Karpas-422 (cell line): ENCODE data around the gene SGIP1. TPM values are rescaled to one million over a fixed set of nuclear protein-coding genes. Genes with fewer than 3 reads are reported as not detected.

Experiments
- DNase-seq: peaks from one replicate; pipeline ENCODE4 v3.0.0-alpha.2; 2015
- H2AFZ ChIP-seq: fragments of 200-600 bp; sonication (generic); 2 replicates; pipeline ENCODE4 v1.6.1; 2014; ENCODE audit warnings: antibody characterized with exemption, low read length, mixed read lengths
- H3K27ac ChIP-seq: fragments of 200-600 bp; sonication (generic); 2 replicates; pipeline ENCODE4 v1.5.1; 2014; ENCODE audit warnings: mild to moderate bottlenecking, low read length, moderate library complexity
- H3K27me3 ChIP-seq: fragments of 200-600 bp; sonication (generic); 2 replicates; pipeline ENCODE4 v1.6.1; 2014; ENCODE audit warnings: low read length, mixed read lengths
- H3K36me3 ChIP-seq: fragments of 200-600 bp; sonication (generic); 2 replicates; pipeline ENCODE4 v1.6.1; 2014; ENCODE audit warnings: low read length, mixed read lengths; ENCODE audit not compliant: insufficient read depth
- H3K4me1 ChIP-seq: fragments of 200-600 bp; sonication (generic); 2 replicates; pipeline ENCODE4 v1.6.1; 2014; ENCODE audit warnings: mild to moderate bottlenecking, low read length, mixed read lengths
- H3K4me2 ChIP-seq: fragments of 200-600 bp; sonication (generic); 2 replicates; pipeline ENCODE4 v1.6.1; 2014; ENCODE audit warnings: low read length, low read depth, mild to moderate bottlenecking; ENCODE audit not compliant: poor library complexity, severe bottlenecking
- H3K4me3 ChIP-seq: fragments of 200-600 bp; sonication (generic); 2 replicates; pipeline ENCODE4 v1.5.1; 2014; ENCODE audit warnings: mild to moderate bottlenecking, antibody characterized with exemption, low read length, mixed read lengths
- H3K79me2 ChIP-seq: fragments of 200-600 bp; sonication (generic); 2 replicates; pipeline ENCODE4 v1.6.1; 2014; ENCODE audit warnings: mild to moderate bottlenecking, low read length, mixed read lengths
- H3K9ac ChIP-seq: fragments of 200-600 bp; sonication (generic); 2 replicates; pipeline ENCODE4 v1.6.0; 2014; ENCODE audit warnings: low read length
- H3K9me2 ChIP-seq: fragments of 200-600 bp; sonication (generic), shearing (Covaris generic); replicated peaks from 2 replicates; pipeline ENCODE4 v1.6.0; 2014; ENCODE audit warnings: mild to moderate bottlenecking, low read length, moderate library complexity; ENCODE audit not compliant: insufficient read depth
- H3K9me3 ChIP-seq: fragments of 300-700, 200-600 bp; sonication (generic); 2 replicates; pipeline ENCODE4 v1.6.1; 2014; ENCODE audit warnings: low read length, mixed read lengths
- H4K20me1 ChIP-seq: fragments of 200-600 bp; sonication (generic); 2 replicates; pipeline ENCODE4 v1.6.1; 2014; ENCODE audit warnings: mild to moderate bottlenecking, antibody characterized with exemption, low read length, low read depth; ENCODE audit not compliant: insufficient read depth
- total RNA-seq: library from RNA; depleted of rRNA; stranded (reverse); fragments of >200 nt; shearing (Covaris generic); gene quantifications from 2 replicates; pipeline ENCODE4 v1.2.3, GENCODE V29; 2014; ENCODE audit warnings: low replicate concordance

SGIP1 gene
- total RNA-seq, 1 experiment from 2014 or later: not detected

DNA sequence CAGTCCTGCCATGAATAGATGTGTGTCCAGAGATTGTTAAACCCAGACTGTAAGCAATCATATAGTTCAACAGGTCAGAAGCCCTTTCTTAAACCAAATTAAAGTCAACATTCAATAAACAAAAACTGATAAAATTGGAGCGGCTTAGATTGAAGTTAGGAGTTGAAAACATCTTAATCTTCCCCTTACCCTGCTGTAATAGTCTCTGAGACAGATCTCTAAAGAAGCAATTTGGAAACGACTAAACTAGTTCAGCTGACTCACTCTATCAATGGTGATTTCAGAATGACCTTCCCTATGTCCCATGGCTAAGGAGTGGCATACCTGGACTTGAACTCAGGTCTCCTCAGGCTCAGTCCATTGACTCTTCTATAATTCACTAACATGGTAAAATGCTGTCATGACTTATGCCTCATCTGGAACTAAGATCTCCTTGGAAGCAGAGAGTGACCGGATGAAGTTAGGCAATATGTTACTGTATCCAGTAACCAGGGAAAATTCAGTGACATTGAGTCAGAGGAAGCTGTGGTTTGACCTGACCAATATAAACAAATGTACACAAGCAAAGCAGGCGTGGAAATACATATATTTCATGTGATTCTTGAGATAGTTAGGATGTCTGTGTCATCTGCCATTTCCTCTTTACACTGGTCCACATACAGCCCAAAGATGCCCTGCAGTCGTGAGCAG lies 30.1 kb downstream of the SGIP1 start:
- Histone ChIP-seq H3K27me3 (no peaks in the 10 kb centered on the region), H3K4me3 (no peak overlapping the region), H3K4me1 (no peaks in the 10 kb centered on the region), H3K9me3 (no peaks in the 10 kb centered on the region), H3K9me2 (no peaks in the 10 kb centered on the region), H3K36me3 (no peaks in the 10 kb centered on the region), H4K20me1 (no peaks in the 10 kb centered on the region), H2AFZ (no peak overlapping the region), H3K79me2 (no peaks in the 10 kb centered on the region), H3K27ac (no peak overlapping the region), H3K4me2 (no peak overlapping the region), H3K9ac (no peak overlapping the region)
- no peak for DNase-seq

DNA sequence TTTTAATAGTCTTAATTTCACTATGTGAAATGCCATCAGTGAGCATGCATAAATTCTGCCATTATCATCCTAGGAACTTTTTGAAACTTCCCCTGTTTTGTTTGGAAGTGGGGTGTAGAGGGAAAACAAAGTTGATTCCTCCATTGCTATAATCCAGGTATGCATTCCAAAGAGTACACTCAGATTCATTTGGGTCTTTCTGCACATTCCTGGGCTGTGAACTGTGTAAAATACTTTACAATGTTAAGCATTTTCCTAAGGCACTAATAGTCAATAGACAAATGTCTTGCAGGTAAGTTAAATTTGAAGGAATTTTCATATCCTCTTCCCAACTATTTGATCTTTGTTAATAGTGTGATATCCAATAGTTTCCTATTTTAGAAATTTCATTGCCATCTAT lies 36.2 kb downstream of the SGIP1 start:
- no peaks in the 10 kb centered on the region for H3K9me3 ChIP-seq
- H4K20me1 ChIP-seq: no peaks in the 10 kb centered on the region

DNA sequence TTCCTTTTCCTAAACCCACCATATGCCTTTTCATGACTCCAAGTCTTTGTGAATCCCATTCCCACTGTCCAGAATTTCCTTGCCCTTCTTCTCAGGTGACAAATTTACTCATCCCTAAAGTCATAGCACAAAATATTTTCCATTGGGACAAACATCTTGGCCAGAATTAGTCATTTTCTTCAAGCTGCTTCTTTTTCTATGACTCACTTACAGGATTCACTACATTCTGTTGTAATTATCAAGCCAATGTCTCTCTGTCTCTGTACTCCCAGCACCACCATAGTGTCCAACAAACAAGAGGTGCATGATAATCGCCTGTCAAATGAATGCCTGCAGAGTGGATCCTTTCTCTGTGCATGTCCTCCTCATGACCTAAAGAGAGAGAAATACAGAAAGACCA lies 37.8 kb downstream of the SGIP1 start:
- no peaks in the 10 kb centered on the region for H3K79me2 ChIP-seq
- H4K20me1 ChIP-seq: no peaks in the 10 kb centered on the region
- no peaks in the 10 kb centered on the region; the same call in 1 of the 2 replicates for H3K4me1 ChIP-seq
- H2AFZ ChIP-seq: no peak overlapping the region
- no peak overlapping the region for H3K4me2 ChIP-seq
- no peak overlapping the region for H3K27ac ChIP-seq
- H3K9me3 ChIP-seq: no peaks in the 10 kb centered on the region
- no peak for DNase-seq
- no peaks in the 10 kb centered on the region for H3K36me3 ChIP-seq
- no peaks in the 10 kb centered on the region for H3K9me2 ChIP-seq
- H3K27me3 ChIP-seq: no peaks in the 10 kb centered on the region; the same call in 1 of the 2 replicates
- H3K9ac ChIP-seq: no peak overlapping the region
- H3K4me3 ChIP-seq: no peak overlapping the region

More for the DNA sequence above, 36.2 kb downstream of the SGIP1 start:
- Histone ChIP-seq H3K79me2 (no peaks in the 10 kb centered on the region), H3K4me1 (no peaks in the 10 kb centered on the region; the same call in 1 of the 2 replicates), H2AFZ (no peak overlapping the region), H3K4me3 (no peak overlapping the region), H3K4me2 (no peak overlapping the region), H3K9ac (no peak overlapping the region), H3K36me3 (no peaks in the 10 kb centered on the region), H3K9me2 (no peaks in the 10 kb centered on the region), H3K27ac (no peak overlapping the region), H3K27me3 (no peaks in the 10 kb centered on the region; the same call in 1 of the 2 replicates)
- DNase-seq: no peak

DNA sequence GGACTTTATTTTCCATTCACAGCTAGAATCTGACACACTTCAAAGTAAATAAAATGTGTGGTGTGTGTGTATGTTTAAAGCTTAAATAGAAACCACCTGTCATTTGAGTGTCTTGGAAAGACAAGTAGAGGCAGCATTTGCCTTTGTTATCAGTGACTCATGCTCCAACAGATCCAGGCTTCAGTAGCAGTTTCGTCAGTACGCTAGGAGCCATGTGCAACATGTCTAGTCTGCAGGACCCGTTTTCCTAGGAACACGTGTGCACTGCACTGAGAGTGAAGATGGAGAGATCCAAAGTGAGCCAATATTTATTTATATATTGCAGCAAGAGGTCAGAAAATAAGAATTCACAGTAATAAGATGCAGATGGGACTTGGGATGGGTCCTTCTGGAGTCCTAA lies 41.8 kb downstream of the SGIP1 start:
- H3K36me3 ChIP-seq: no peaks in the 10 kb centered on the region
- no peaks in the 10 kb centered on the region for H3K9me2 ChIP-seq
- H3K27me3 ChIP-seq: no peaks in the 10 kb centered on the region
- H3K9ac ChIP-seq: no peak overlapping the region
- no peaks in the 10 kb centered on the region for H3K9me3 ChIP-seq
- no peak overlapping the region for H3K4me2 ChIP-seq
- H2AFZ ChIP-seq: no peak overlapping the region
- no peak overlapping the region for H3K27ac ChIP-seq
- no peak overlapping the region for H3K4me3 ChIP-seq
- H3K79me2 ChIP-seq: no peaks in the 10 kb centered on the region
- no peaks in the 10 kb centered on the region; the same call in 1 of the 2 replicates for H3K4me1 ChIP-seq
- no peak for DNase-seq
- no peaks in the 10 kb centered on the region for H4K20me1 ChIP-seq

DNA sequence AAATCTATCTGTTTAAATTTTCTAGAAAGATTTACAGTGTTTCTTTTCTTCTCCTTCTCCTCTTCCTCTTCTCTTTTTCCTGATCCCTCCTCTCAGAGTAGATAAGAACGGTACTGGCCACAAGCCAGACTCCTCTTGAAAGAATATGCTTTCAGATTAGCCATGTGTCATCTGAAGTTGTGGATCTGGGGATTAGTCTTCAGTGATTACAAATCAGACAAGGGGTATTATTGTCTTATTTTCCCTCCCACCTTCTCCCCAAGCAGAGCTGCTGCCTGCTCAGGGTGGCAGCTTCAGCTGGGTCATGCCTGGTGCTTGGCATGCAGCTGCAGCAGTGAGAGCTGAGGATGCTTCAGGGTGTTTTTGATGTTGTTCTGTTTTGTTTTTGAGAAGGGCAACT lies 42.7 kb downstream of the SGIP1 start:
- DNase-seq: no peak
- no peaks in the 10 kb centered on the region for H3K9me2 ChIP-seq
- no peaks in the 10 kb centered on the region for H3K9me3 ChIP-seq
- H3K27ac ChIP-seq: no peak overlapping the region
- no peaks in the 10 kb centered on the region for H3K36me3 ChIP-seq
- no peak overlapping the region for H3K9ac ChIP-seq
- H2AFZ ChIP-seq: no peak overlapping the region
- no peaks in the 10 kb centered on the region for H4K20me1 ChIP-seq
- H3K4me3 ChIP-seq: no peak overlapping the region
- no peaks in the 10 kb centered on the region for H3K27me3 ChIP-seq
- H3K79me2 ChIP-seq: no peaks in the 10 kb centered on the region
- no peak overlapping the region for H3K4me2 ChIP-seq
- H3K4me1 ChIP-seq: no peaks in the 10 kb centered on the region; the same call in 1 of the 2 replicates

DNA sequence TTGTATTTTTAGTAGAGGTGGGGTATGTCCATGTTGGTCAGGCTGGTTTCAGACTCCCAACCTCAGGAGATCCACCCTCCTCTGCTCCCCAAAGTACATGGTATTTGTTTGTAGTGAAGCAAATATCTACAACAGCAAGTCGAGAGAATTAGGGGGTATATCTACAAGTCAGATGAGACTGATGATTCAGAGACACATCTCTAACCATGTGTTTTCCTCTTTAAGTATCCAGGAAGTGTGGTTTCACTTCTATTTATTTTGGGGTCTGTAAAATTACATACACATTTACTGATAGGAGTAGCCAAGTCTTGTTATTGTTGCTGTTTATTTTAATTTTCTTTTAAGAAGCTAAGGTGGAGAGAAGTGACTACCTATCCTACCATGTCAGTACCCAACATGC lies 44.9 kb downstream of the SGIP1 start:
- no peaks in the 10 kb centered on the region for H3K79me2 ChIP-seq

GRCh38 chr1:66580081-66580480 lies 46.1 kb downstream of the SGIP1 start:
- no peak overlapping the region for H2AFZ ChIP-seq
- H3K4me1 ChIP-seq: no peaks in the 10 kb centered on the region
- H3K4me2 ChIP-seq: no peak overlapping the region
- no peaks in the 10 kb centered on the region for H3K79me2 ChIP-seq
- no peak for DNase-seq
- H3K27me3 ChIP-seq: no peaks in the 10 kb centered on the region
- H3K9me2 ChIP-seq: no peaks in the 10 kb centered on the region
- no peaks in the 10 kb centered on the region for H3K9me3 ChIP-seq
- no peaks in the 10 kb centered on the region for H3K36me3 ChIP-seq
- no peaks in the 10 kb centered on the region for H4K20me1 ChIP-seq
- H3K4me3 ChIP-seq: no peak overlapping the region
- H3K27ac ChIP-seq: no peak overlapping the region
- no peak overlapping the region for H3K9ac ChIP-seq

More for the DNA sequence above, 44.9 kb downstream of the SGIP1 start:
- Histone ChIP-seq H3K9ac (no peak overlapping the region), H3K9me2 (no peaks in the 10 kb centered on the region), H3K36me3 (no peaks in the 10 kb centered on the region), H3K4me3 (no peak overlapping the region), H2AFZ (no peak overlapping the region), H3K4me2 (no peak overlapping the region), H3K27ac (no peak overlapping the region), H3K27me3 (no peaks in the 10 kb centered on the region), H3K4me1 (no peaks in the 10 kb centered on the region; the same call in 1 of the 2 replicates), H4K20me1 (no peaks in the 10 kb centered on the region), H3K9me3 (no peaks in the 10 kb centered on the region)
- no peak for DNase-seq

- H3K4me1 ChIP-seq: no peaks in the 10 kb centered on the region
- DNase-seq: no peak
- no peak overlapping the region for H3K4me3 ChIP-seq
- H3K79me2 ChIP-seq: no peaks in the 10 kb centered on the region
- H3K27ac ChIP-seq: no peak overlapping the region
- no peak overlapping the region for H3K9ac ChIP-seq
- H3K9me2 ChIP-seq: no peaks in the 10 kb centered on the region
- no peaks in the 10 kb centered on the region for H3K36me3 ChIP-seq
- no peaks in the 10 kb centered on the region for H4K20me1 ChIP-seq
- H3K9me3 ChIP-seq: no peaks in the 10 kb centered on the region
- no peak overlapping the region for H3K4me2 ChIP-seq
- H3K27me3 ChIP-seq: no peaks in the 10 kb centered on the region
- H2AFZ ChIP-seq: no peak overlapping the region
Measured at GRCh38 chr1:66583021-66583420, 49.1 kb downstream of the SGIP1 start.
